IMR-90 (cell line): ENCODE measurements around the gene ERC2. TPM values are rescaled to one million over a fixed set of nuclear protein-coding genes. Genes with fewer than 3 reads are reported as not detected.

ENCODE experiments used
- ATAC-seq: fragments of 200-7000 bp; cut with Tn5 transposase; 2 replicates; pipeline ENCODE4 v1.9.1; 2020; ENCODE audit warnings: low read depth, mild to moderate bottlenecking, moderate library complexity
- BruUV-seq: library from RNA; stranded (reverse); fragments of 400-500 nt; replicated peaks from 2 replicates; lab custom pipeline; 2021; lab: Mats Ljungman, UMichigan
- CTCF ChIA-PET: fragments of 300-600 bp; formaldehyde crosslinking; extraction: SDS; loops from one replicate; lab custom pipeline; 2021; ENCODE audit warnings: antibody characterized with exemption; lab: Yijun Ruan, JAX
- POLR2A ChIA-PET: fragments of 300-600 bp; sonication (Branson Sonifier 250); formaldehyde crosslinking; loops from one replicate; lab custom pipeline; 2022; ENCODE audit warnings: antibody characterized with exemption; ENCODE audit not compliant: unreplicated experiment; lab: Charles Lee
- DNase-seq: peaks from one replicate; pipeline ENCODE4 v3.0.0; 2013
- H2AFZ ChIP-seq: replicated peaks from 2 replicates; pipeline ENCODE3; 2013; ENCODE audit warnings: low read length, mild to moderate bottlenecking; ENCODE audit not compliant: poor library complexity
- H2AK5ac ChIP-seq: 2 replicates; pipeline ENCODE4 v1.6.1; 2013; ENCODE audit warnings: low read depth, low read length, inconsistent platforms
- H2AK9ac ChIP-seq: replicated peaks from 2 replicates; pipeline ENCODE3; 2013; ENCODE audit warnings: mild to moderate bottlenecking, low read depth, low read length, moderate library complexity; ENCODE audit not compliant: poor library complexity
- H2BK120ac ChIP-seq: 2 replicates; pipeline ENCODE4 v1.6.1; 2013; ENCODE audit warnings: low read depth, low read length, inconsistent platforms
- H2BK15ac ChIP-seq: 3 replicates; pipeline ENCODE4 v1.6.1; 2013; ENCODE audit warnings: low read depth, low read length, inconsistent platforms
- H2BK20ac ChIP-seq: 2 replicates; pipeline ENCODE4 v1.6.1; 2013; ENCODE audit warnings: low read depth, mild to moderate bottlenecking, inconsistent platforms, low read length, moderate library complexity
- H2BK5ac ChIP-seq: 2 replicates; pipeline ENCODE4 v1.6.1; 2013; ENCODE audit warnings: mild to moderate bottlenecking, low read depth, low read length, inconsistent platforms; ENCODE audit not compliant: poor library complexity, severe bottlenecking
- H3K14ac ChIP-seq: replicated peaks from 2 replicates; pipeline ENCODE4 v1.6.1; 2013; ENCODE audit warnings: low read depth, low read length, inconsistent platforms
- H3K18ac ChIP-seq: 2 replicates; pipeline ENCODE4 v1.6.1; 2013; ENCODE audit warnings: low read depth, low read length, control low read depth
- H3K23ac ChIP-seq: 2 replicates; pipeline ENCODE4 v1.6.1; 2013; ENCODE audit warnings: low read depth, low read length, inconsistent platforms
- H3K27ac ChIP-seq: 2 replicates; pipeline ENCODE4 v1.5.1; 2013; ENCODE audit warnings: mild to moderate bottlenecking, control low read depth, low read length; ENCODE audit not compliant: insufficient read depth
- H3K27me3 ChIP-seq: 2 replicates; pipeline ENCODE4 v1.6.1; 2013; ENCODE audit warnings: low read length; ENCODE audit not compliant: control insufficient read depth, insufficient read depth
- H3K36me3 ChIP-seq: 2 replicates; pipeline ENCODE4 v1.6.1; 2013; ENCODE audit warnings: low read length, mixed read lengths; ENCODE audit not compliant: control insufficient read depth, insufficient read depth
- H3K4ac ChIP-seq: 2 replicates; pipeline ENCODE4 v1.6.1; 2013; ENCODE audit warnings: low read depth, low read length, inconsistent platforms
- H3K4me1 ChIP-seq: 2 replicates; pipeline ENCODE4 v1.6.1; 2013; ENCODE audit warnings: low read length, mixed read lengths; ENCODE audit not compliant: control insufficient read depth, insufficient read depth
- H3K4me2 ChIP-seq: 2 replicates; pipeline ENCODE4 v1.6.1; 2013; ENCODE audit warnings: low read depth, mild to moderate bottlenecking, control low read depth, low read length, moderate library complexity
- H3K4me3 ChIP-seq: 2 replicates; pipeline ENCODE4 v1.5.1; 2013; ENCODE audit warnings: low read depth, mild to moderate bottlenecking, control low read depth, low read length, moderate library complexity; ENCODE audit not compliant: insufficient read depth
- H3K56ac ChIP-seq: 2 replicates; pipeline ENCODE4 v1.6.1; 2013; ENCODE audit warnings: low read length, inconsistent platforms; ENCODE audit not compliant: insufficient read depth; ENCODE audit errors: extremely low read depth
- H3K79me1 ChIP-seq, 2 experiments: 2 replicates each; pipeline ENCODE4 v1.6.1; 2013; ENCODE audit warnings: low read length in 2 of 2, inconsistent platforms in 1 of 2, low read depth in 1 of 2
- H3K9ac ChIP-seq: 2 replicates; pipeline ENCODE4 v1.6.1; 2013; ENCODE audit warnings: low read depth, low read length, control low read depth
- H3K9me1 ChIP-seq: 2 replicates; pipeline ENCODE4 v1.6.1; 2013; ENCODE audit warnings: low read length, inconsistent platforms; ENCODE audit not compliant: insufficient read depth
- H3K9me3 ChIP-seq: 2 replicates; pipeline ENCODE4 v1.6.1; 2013; ENCODE audit warnings: low read length; ENCODE audit not compliant: control insufficient read depth, insufficient read depth
- H4K20me1 ChIP-seq: 2 replicates; pipeline ENCODE4 v1.6.1; 2013; ENCODE audit warnings: low read length, inconsistent platforms; ENCODE audit not compliant: insufficient read depth
- H4K5ac ChIP-seq: 2 replicates; pipeline ENCODE4 v1.6.1; 2013; ENCODE audit warnings: mild to moderate bottlenecking, low read depth, low read length, control low read depth
- H4K8ac ChIP-seq, 2 experiments: 2 replicates each; pipeline ENCODE4 v1.6.1; 2013; ENCODE audit warnings: low read depth in 2 of 2, low read length in 2 of 2, control low read depth in 1 of 2, inconsistent platforms in 1 of 2
- H4K91ac ChIP-seq: 2 replicates; pipeline ENCODE4 v1.6.1; 2013; ENCODE audit warnings: low read depth, low read length, inconsistent platforms; ENCODE audit not compliant: insufficient read depth
- BHLHE40 ChIP-seq: fragments of 150-350 bp; IDR thresholded peaks from 2 replicates; pipeline ENCODE4 v1.6.1; 2016; ENCODE audit warnings: mild to moderate bottlenecking, low read depth, low read length
- MAFK ChIP-seq: IDR thresholded peaks from 2 replicates; pipeline ENCODE4 v1.6.1; 2012; ENCODE audit warnings: low read depth, low read length, improper control_type of control experiment
- NFE2L2 ChIP-seq: fragments of 150-350 bp; IDR thresholded peaks from 2 replicates; pipeline ENCODE4 v1.6.1; 2016; ENCODE audit warnings: low read depth, mild to moderate bottlenecking, low read length
- POLR2A ChIP-seq: IDR thresholded peaks from 2 replicates; pipeline ENCODE4 v1.6.1; 2012; ENCODE audit warnings: mild to moderate bottlenecking, low read depth, low read length
- RFX5 ChIP-seq: IDR thresholded peaks from 2 replicates; pipeline ENCODE4 v1.8.0; 2012; ENCODE audit warnings: low read depth, mild to moderate bottlenecking, low read length, moderate library complexity
- SMC3 ChIP-seq: fragments of 150-350 bp; IDR thresholded peaks from 2 replicates; pipeline ENCODE4 v1.6.1; 2016; ENCODE audit warnings: low read depth, mild to moderate bottlenecking, antibody characterized with exemption, low read length, moderate library complexity
- WGBS, 2 experiments: methylation state at CpG; one replicate each; pipeline versions ENCODE4 v1.1.5 to v1.1.7; 2013; ENCODE audit warnings: missing lambda C conversion rate in 2 of 2; ENCODE audit not compliant: insufficient read length in 1 of 2; ENCODE audit errors: extremely low coverage in 2 of 2; 5-methylcytosine and 5-hydroxymethylcytosine counted together
- dilution Hi-C: fragments of 300-500 bp; cut with HindIII; formaldehyde crosslinking; loops from one replicate; pipeline ENCODE4 v1.14.3; 2018; ENCODE audit warnings: low sequenced_read_pairs; ENCODE audit not compliant: unreplicated experiment
- in situ Hi-C: fragments of 300-500 bp; cut with MboI; formaldehyde crosslinking; loops from 3 replicates; pipeline ENCODE4 v1.14.3; 2019; ENCODE audit warnings: low sequenced_read_pairs, inconsistent platforms, mixed read lengths
- intact Hi-C: fragments of 100-400 bp; cut with micrococcal nuclease; formaldehyde crosslinking; loops from 2 replicates; pipeline ENCODE4 v1.10.0; 2022
- polyA plus RNA-seq, 3 experiments: library from polyadenylated mRNA; depleted of rRNA; stranded (reverse); fragments of >200 nt; gene quantifications; 2 replicates each; pipeline ENCODE4 v1.2.3, GENCODE V29; 2012; ENCODE audit warnings: low replicate concordance in 1 of 3
- total RNA-seq: library from RNA; depleted of rRNA; stranded (reverse); fragments of >200 nt; gene quantifications from 2 replicates; pipeline ENCODE4 v1.2.3, GENCODE V29; 2012
- TF ChIP-seq, protein P1 (sequence below): conservative IDR thresholded peaks from 2 replicates; pipeline ENCODE4 v1.5.1; 2012; ENCODE audit warnings: mild to moderate bottlenecking, low read depth, low read length, improper control_type of control experiment

The ERC2 gene
- total and polyA plus RNA-seq, 2 of the 4 experiments (the other 2 are of a cell fraction) = 0.17 to 0.18 TPM

DNA sequence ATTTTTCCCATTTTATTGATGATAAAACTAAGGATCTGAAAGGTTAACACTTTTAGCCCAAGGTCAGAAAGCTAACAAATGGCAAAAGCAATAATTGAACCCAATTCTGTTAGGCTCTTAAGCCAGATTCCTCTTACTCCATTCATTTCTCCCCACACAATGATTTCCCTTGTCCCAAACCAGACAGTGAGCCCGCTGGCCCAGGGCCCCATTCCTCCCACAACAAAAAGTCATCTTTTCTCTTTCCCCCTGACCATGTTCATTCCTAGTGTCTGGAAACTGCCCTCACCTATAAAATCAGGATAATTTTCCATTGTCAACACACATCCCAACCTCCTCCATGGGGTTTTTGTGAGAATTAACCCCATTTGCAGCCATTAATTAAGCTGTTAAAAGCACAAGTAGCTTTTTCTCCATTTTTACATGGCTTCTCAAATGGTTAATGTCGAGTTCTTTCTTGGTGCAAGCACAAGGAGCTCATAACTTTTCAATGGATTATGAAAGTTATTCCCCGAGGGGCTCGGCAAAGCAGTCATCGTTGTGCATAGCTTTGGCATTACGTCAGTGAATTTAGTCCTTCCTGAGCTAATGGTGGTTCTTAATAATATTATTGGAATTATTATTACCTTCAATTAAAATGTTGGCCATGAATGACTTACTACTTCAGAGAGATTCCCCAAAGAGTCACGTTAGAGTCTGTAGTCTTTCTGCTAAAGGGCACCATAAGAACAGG, 830.2 kb downstream of the ERC2 start:
- no peak overlapping the region for H2BK5ac ChIP-seq
- DNase-seq = no peak
- no peaks in the 10 kb centered on the region for H3K36me3 ChIP-seq
- ChIA-PET CTCF (interaction anchor here (0.7 kb wide), 1 partner anchor 18 kb away, joined by 3 read pairs; no protein-coding TSS in a partner anchor), POLR2A (interaction anchor here (0.5 kb wide), 1 partner anchor 267 kb away, joined by 3 read pairs; no protein-coding TSS in a partner anchor)
- H3K4me1 ChIP-seq = peaks cover 6% of the 10 kb centered on the region
- H3K4me3 ChIP-seq = no peak overlapping the region
- no peak overlapping the region for H3K27ac ChIP-seq
- no peak overlapping the region for H3K56ac ChIP-seq
- ATAC-seq = no peak
- H4K5ac ChIP-seq = no peak overlapping the region
- TF ChIP-seq BHLHE40 (no peak), SMC3 (no peak), MAFK (no peak), RFX5 (no peak), NFE2L2 (no peak), POLR2A (no peak)
- TF ChIP-seq, protein P1, sequence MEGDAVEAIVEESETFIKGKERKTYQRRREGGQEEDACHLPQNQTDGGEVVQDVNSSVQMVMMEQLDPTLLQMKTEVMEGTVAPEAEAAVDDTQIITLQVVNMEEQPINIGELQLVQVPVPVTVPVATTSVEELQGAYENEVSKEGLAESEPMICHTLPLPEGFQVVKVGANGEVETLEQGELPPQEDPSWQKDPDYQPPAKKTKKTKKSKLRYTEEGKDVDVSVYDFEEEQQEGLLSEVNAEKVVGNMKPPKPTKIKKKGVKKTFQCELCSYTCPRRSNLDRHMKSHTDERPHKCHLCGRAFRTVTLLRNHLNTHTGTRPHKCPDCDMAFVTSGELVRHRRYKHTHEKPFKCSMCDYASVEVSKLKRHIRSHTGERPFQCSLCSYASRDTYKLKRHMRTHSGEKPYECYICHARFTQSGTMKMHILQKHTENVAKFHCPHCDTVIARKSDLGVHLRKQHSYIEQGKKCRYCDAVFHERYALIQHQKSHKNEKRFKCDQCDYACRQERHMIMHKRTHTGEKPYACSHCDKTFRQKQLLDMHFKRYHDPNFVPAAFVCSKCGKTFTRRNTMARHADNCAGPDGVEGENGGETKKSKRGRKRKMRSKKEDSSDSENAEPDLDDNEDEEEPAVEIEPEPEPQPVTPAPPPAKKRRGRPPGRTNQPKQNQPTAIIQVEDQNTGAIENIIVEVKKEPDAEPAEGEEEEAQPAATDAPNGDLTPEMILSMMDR = no peak
- peaks cover 8% of the 10 kb centered on the region for H3K27me3 ChIP-seq
- in situ Hi-C loops (no loop called here), dilution Hi-C loops (no loop called here), intact Hi-C loops (no loop called here)
- no peak overlapping the region for H3K14ac ChIP-seq
- no peak overlapping the region for H2AK9ac ChIP-seq
- H2AK5ac ChIP-seq = no peak overlapping the region
- H4K8ac ChIP-seq = no peak overlapping the region
- H2BK20ac ChIP-seq = no peak overlapping the region
- H3K18ac ChIP-seq = no peak overlapping the region
- H2BK120ac ChIP-seq = no peak overlapping the region
- H3K4me2 ChIP-seq = no peak overlapping the region
- no peak overlapping the region for H3K23ac ChIP-seq
- BruUV-seq = no TSS peak
- no peak overlapping the region for H3K9ac ChIP-seq
- no peak overlapping the region for H4K91ac ChIP-seq
- WGBS, 2 experiments = no CpG with 5 or more reads among the region's 7 CpGs
- H3K79me1 ChIP-seq = no peaks in the 10 kb centered on the region
- H3K4ac ChIP-seq = no peak overlapping the region
- H3K9me1 ChIP-seq = no peaks in the 10 kb centered on the region
- no peaks in the 10 kb centered on the region for H4K20me1 ChIP-seq
- H2AFZ ChIP-seq = no peak overlapping the region
- no peaks in the 10 kb centered on the region for H3K9me3 ChIP-seq
- no peak overlapping the region for H2BK15ac ChIP-seq
